GM12878 (cell line): ENCODE results near the gene HLA-F.
A peak's percentile ranks its signal among the peaks of the same experiment; 100 is the strongest.

Experiments
- CHD2 ChIP-seq: IDR thresholded peaks from 2 replicates; pipeline ENCODE4 v1.6.1; 2011; ENCODE audit warnings: low read depth, low read length, improper control_type of control experiment, borderline replicate concordance
- CREM ChIP-seq: IDR thresholded peaks from 2 replicates; pipeline ENCODE4 v1.6.1; 2014; ENCODE audit warnings: antibody characterized with exemption, low read depth
- FOXM1 ChIP-seq: IDR thresholded peaks from 2 replicates; pipeline ENCODE4 v1.6.1; 2012; ENCODE audit warnings: low read depth, mild to moderate bottlenecking, inconsistent platforms, low read length, moderate library complexity
- HCFC1 ChIP-seq: fragments of 150-350 bp; IDR thresholded peaks from 2 replicates; pipeline ENCODE4 v1.6.1; 2014; ENCODE audit warnings: low read length
- IRF4 ChIP-seq: IDR thresholded peaks from 2 replicates; pipeline ENCODE4 v1.6.1; 2011; ENCODE audit warnings: low read depth, low read length
- JUNB ChIP-seq: IDR thresholded peaks from 2 replicates; pipeline ENCODE4 v1.6.1; 2016; ENCODE audit warnings: antibody characterized with exemption, mild to moderate bottlenecking
- POLR2A ChIP-seq: IDR thresholded peaks from 2 replicates; pipeline ENCODE4 v1.6.1; 2011; ENCODE audit warnings: low read depth, mild to moderate bottlenecking, low read length
- RAD51 ChIP-seq: fragments of 450-650 bp; IDR thresholded peaks from 2 replicates; pipeline ENCODE4 v1.6.1; 2016; ENCODE audit warnings: moderate library complexity, mild to moderate bottlenecking, inconsistent platforms
- RFX5 ChIP-seq: IDR thresholded peaks from 2 replicates; pipeline ENCODE4 v1.6.1; 2011; ENCODE audit warnings: low read depth, low read length, improper control_type of control experiment
- TCF12 ChIP-seq: IDR thresholded peaks from 2 replicates; pipeline ENCODE4 v1.6.1; 2011; ENCODE audit warnings: low read depth, mild to moderate bottlenecking, low read length
- TF ChIP-seq, protein P1 (sequence below), 3 experiments: IDR thresholded peaks in 2 of 3; conservative IDR thresholded peaks in 1 of 3; 2 replicates each; pipeline ENCODE4 v1.5.1; 2011; ENCODE audit warnings: low read depth in 3 of 3, low read length in 3 of 3, mild to moderate bottlenecking in 3 of 3, control low read depth in 2 of 3, moderate library complexity in 2 of 3, inconsistent platforms in 1 of 3, mixed read lengths in 1 of 3; ENCODE audit not compliant: control insufficient read depth in 2 of 3, insufficient read depth in 1 of 3; ENCODE audit errors: extremely low read depth in 1 of 3

DNA sequence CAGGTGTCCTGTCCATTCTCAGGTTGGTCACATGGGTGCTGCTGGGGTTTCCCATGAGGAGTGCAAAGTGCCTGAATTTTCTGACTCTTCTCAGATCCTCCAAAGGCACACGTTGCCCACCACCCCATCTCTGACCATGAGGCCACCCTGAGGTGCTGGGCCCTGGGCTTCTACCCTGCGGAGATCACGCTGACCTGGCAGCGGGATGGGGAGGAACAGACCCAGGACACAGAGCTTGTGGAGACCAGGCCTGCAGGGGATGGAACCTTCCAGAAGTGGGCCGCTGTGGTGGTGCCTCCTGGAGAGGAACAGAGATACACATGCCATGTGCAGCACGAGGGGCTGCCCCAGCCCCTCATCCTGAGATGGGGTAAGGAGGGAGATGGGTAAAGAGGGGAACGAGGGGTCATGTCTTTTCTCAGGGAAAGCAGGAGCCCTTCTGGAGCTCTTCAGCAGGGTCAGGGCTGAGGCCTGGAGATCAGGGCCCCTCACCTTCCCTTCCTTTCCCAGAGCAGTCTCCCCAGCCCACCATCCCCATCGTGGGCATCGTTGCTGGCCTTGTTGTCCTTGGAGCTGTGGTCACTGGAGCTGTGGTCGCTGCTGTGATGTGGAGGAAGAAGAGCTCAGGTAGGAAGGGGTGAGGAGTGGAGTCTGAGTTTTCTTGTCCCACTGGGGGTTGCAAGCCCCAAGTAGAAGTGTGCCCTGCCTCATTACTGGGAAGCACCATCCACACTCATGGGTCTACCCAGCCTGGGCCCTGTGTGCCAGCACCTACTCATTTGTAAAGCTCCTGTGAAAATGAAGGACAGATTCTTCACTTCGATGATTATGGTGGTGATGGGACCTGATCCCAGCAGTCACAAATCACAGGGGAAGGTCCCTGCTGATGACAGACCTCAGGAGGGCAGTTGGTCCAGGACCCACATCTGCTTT, 2.0 kb downstream of the HLA-F start:
- TF ChIP-seq TCF12 (no peak), CREM (no peak), IRF4 (no peak), POLR2A (peak; percentile 37; the same call in 1 of the 2 replicates), RAD51 (no peak), HCFC1 (no peak), CHD2 (no peak), RFX5 (no peak), JUNB (no peak), FOXM1 (no peak)
- TF ChIP-seq, protein P1, sequence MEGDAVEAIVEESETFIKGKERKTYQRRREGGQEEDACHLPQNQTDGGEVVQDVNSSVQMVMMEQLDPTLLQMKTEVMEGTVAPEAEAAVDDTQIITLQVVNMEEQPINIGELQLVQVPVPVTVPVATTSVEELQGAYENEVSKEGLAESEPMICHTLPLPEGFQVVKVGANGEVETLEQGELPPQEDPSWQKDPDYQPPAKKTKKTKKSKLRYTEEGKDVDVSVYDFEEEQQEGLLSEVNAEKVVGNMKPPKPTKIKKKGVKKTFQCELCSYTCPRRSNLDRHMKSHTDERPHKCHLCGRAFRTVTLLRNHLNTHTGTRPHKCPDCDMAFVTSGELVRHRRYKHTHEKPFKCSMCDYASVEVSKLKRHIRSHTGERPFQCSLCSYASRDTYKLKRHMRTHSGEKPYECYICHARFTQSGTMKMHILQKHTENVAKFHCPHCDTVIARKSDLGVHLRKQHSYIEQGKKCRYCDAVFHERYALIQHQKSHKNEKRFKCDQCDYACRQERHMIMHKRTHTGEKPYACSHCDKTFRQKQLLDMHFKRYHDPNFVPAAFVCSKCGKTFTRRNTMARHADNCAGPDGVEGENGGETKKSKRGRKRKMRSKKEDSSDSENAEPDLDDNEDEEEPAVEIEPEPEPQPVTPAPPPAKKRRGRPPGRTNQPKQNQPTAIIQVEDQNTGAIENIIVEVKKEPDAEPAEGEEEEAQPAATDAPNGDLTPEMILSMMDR (IDR thresholded peaks at IDR 0.05 in 2 of 3, conservative IDR thresholded peaks at IDR 0.05 in 1 of 3; ENCODE audit: control insufficient read depth in 2 of 3, extremely low read depth in 1 of 3, insufficient read depth in 1 of 3, low read depth in 3 of 3, low read length in 3 of 3): no peak
